HL-60 (cell line): Measurements from ENCODE around the gene XYLT1.
A peak's percentile ranks its signal among the peaks of the same experiment; 100 is the strongest.

Experiments used
- DNase-seq, 2 experiments: peaks; one replicate each; pipeline ENCODE4 v3.0.0-alpha.2; 2010 to 2020; ENCODE audit warnings: low read depth in 1 of 2, low spot score in 1 of 2
- H3K27ac ChIP-seq: fragments of 250-450 bp; sonication (Bioruptor Pico); replicated peaks from 2 replicates; pipeline ENCODE4 v1.5.1; 2020; ENCODE audit warnings: mild to moderate bottlenecking, moderate library complexity
- H3K27me3 ChIP-seq: fragments of 250-450 bp; sonication (Bioruptor Pico); 2 replicates; pipeline ENCODE4 v1.5.1; 2021; ENCODE audit warnings: mild to moderate bottlenecking, moderate library complexity; ENCODE audit not compliant: insufficient read depth, poor library complexity, severe bottlenecking
- H3K4me3 ChIP-seq: replicated peaks from 2 replicates; pipeline ENCODE4 v1.5.1; 2011; ENCODE audit warnings: mild to moderate bottlenecking, control low read depth, low read length; ENCODE audit not compliant: insufficient read depth
- GABPA ChIP-seq: IDR thresholded peaks from 2 replicates; pipeline ENCODE4 v1.6.1; 2012; ENCODE audit warnings: low read depth
- POLR2AphosphoS5 ChIP-seq: IDR thresholded peaks from 2 replicates; pipeline ENCODE4 v1.6.1; 2012; ENCODE audit warnings: low read depth
- SPI1 ChIP-seq: IDR thresholded peaks from 2 replicates; pipeline ENCODE4 v1.6.1; 2012; ENCODE audit warnings: low read depth, mild to moderate bottlenecking, borderline replicate concordance
- TF ChIP-seq, protein P1 (sequence below): IDR thresholded peaks from one replicate; pipeline ENCODE4 v1.5.1; 2011; ENCODE audit warnings: low read length, control low read depth, inconsistent platforms; ENCODE audit not compliant: insufficient read depth
- TF ChIP-seq, protein P2 (sequence below): IDR thresholded peaks from 2 replicates; pipeline ENCODE4 v1.6.1; 2012; ENCODE audit warnings: low read depth; ENCODE audit not compliant: insufficient replicate concordance

XYLT1 gene

DNA sequence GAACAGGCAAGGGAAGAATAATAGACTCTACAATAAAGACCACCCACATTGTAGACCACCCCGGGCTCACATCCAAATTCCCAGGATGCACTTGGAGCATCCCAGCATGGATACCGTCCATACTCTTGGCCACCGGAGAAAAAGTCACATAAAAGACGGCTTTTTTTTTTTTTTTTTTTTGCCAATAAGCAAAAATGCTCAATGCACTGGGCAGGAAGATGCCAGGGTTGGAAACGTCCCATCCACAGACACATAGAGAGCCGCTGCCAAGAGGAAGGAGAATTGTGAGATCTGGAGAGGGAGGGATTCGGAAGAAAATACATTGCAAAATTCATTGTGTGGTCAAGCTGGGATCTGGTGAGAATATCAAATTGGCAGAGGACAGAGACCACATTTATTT is 286.7 kb downstream of the XYLT1 start:
- H3K27me3 ChIP-seq = no peaks in the 10 kb centered on the region
- H3K4me3 ChIP-seq = no peak overlapping the region
- TF ChIP-seq GABPA (no peak), POLR2AphosphoS5 (no peak), SPI1 (no peak)
- TF ChIP-seq, protein P1, sequence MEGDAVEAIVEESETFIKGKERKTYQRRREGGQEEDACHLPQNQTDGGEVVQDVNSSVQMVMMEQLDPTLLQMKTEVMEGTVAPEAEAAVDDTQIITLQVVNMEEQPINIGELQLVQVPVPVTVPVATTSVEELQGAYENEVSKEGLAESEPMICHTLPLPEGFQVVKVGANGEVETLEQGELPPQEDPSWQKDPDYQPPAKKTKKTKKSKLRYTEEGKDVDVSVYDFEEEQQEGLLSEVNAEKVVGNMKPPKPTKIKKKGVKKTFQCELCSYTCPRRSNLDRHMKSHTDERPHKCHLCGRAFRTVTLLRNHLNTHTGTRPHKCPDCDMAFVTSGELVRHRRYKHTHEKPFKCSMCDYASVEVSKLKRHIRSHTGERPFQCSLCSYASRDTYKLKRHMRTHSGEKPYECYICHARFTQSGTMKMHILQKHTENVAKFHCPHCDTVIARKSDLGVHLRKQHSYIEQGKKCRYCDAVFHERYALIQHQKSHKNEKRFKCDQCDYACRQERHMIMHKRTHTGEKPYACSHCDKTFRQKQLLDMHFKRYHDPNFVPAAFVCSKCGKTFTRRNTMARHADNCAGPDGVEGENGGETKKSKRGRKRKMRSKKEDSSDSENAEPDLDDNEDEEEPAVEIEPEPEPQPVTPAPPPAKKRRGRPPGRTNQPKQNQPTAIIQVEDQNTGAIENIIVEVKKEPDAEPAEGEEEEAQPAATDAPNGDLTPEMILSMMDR = no peak
- TF ChIP-seq, protein P2, sequence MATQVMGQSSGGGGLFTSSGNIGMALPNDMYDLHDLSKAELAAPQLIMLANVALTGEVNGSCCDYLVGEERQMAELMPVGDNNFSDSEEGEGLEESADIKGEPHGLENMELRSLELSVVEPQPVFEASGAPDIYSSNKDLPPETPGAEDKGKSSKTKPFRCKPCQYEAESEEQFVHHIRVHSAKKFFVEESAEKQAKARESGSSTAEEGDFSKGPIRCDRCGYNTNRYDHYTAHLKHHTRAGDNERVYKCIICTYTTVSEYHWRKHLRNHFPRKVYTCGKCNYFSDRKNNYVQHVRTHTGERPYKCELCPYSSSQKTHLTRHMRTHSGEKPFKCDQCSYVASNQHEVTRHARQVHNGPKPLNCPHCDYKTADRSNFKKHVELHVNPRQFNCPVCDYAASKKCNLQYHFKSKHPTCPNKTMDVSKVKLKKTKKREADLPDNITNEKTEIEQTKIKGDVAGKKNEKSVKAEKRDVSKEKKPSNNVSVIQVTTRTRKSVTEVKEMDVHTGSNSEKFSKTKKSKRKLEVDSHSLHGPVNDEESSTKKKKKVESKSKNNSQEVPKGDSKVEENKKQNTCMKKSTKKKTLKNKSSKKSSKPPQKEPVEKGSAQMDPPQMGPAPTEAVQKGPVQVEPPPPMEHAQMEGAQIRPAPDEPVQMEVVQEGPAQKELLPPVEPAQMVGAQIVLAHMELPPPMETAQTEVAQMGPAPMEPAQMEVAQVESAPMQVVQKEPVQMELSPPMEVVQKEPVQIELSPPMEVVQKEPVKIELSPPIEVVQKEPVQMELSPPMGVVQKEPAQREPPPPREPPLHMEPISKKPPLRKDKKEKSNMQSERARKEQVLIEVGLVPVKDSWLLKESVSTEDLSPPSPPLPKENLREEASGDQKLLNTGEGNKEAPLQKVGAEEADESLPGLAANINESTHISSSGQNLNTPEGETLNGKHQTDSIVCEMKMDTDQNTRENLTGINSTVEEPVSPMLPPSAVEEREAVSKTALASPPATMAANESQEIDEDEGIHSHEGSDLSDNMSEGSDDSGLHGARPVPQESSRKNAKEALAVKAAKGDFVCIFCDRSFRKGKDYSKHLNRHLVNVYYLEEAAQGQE = no peak
- DNase-seq = no peak
- H3K27ac ChIP-seq = no peak overlapping the region

DNA sequence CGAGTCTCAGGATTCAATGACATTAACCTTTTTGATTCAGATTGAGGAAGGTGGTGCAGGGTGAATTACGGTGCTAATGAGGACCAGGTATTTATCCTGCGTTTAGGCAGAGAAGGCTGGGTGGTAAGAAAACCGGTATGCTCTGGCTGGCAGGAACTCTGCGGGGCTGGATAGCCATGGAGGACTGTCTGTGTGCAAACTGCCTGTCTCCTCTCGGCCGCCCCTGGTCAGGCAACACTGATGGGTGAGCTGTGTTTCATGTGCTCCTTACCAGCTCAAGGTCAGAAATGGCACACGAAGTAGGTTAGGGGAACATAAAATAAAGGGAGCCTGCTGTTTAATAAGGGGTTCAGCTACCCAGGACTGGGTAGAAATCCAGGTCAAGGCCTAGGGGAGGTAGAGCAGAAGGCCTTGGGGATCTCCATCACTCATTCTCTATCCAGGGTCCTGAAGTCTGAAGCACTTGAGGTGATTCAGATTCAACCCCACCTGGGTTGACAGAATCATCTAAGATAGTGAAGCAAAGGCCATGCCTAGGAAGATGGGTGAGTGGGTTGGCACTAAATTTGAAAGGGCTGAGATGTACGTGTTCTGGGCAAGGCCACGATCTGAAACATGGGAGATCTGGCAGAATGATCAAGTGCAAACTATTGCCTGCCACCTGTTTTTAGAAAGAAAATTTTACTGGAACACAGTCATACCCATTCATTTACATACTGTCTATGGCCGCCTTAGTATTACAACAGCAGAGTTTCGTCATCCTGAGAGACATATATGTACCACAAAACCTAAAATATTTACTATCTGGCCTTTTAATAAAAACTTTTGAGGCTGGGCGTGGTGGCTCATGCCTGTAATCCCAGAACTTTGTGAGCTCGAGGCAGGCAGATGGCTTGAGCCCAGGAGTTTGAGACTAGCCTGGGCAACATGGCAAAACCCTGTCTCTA is 292.5 kb downstream of the XYLT1 start:
- DNase-seq = no peak

DNA sequence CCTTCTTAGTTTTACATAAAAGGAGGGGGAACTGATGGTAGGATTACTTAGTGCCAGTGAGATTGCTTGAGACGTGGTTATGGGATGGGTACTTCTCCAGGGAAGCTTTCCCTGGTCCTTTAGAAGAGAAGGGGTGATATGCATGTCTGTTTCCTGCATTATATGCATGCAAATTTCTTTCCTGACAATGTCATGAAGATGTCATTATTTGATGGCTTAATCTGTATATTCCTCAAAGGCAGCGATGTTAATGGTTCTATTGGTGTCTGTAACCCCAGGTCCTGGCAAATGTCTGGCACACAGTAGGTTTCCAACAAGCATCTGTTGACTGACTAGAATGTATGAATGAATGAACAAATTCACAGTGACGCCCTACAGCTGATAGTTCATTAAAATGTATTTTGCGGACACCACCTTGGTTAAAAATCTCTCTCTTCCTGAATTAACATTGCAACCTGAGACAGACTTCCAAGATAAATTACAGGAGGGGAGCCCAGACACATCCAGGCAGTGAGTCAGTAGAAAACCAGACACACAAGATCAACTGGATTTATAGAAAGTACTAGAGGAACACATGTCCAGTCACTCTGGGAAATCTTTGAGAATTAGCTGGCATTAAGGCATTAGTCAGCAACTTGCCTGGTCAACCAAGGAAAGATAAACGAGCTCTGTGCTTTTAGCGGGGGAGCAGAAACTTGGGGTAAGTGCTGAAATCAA is 293.4 kb downstream of the XYLT1 start:
- Histone ChIP-seq H3K27me3 (no peaks in the 10 kb centered on the region), H3K4me3 (no peak overlapping the region), H3K27ac (no peak overlapping the region)
- DNase-seq = no peak
- TF ChIP-seq, protein P2 = no peak
- TF ChIP-seq SPI1 = no peak
- TF ChIP-seq, protein P1 = no peak
- no peak for TF ChIP-seq POLR2AphosphoS5
- TF ChIP-seq GABPA = no peak

More for the DNA sequence above, 292.5 kb downstream of the XYLT1 start:
- H3K27ac ChIP-seq = no peak overlapping the region
- TF ChIP-seq, protein P2 = peak; percentile 90
- no peak for TF ChIP-seq GABPA
- H3K27me3 ChIP-seq = no peaks in the 10 kb centered on the region
- no peak overlapping the region for H3K4me3 ChIP-seq
